SW480 (cell line): Measurements from ENCODE around the gene ATP8B1.
"Not testable (repeated sequence)": the region's sequence is repeated elsewhere in the genome, so short reads cannot be mapped to it uniquely, and the experiment has no call there.

Source experiments
- DNase-seq: peaks from one replicate; pipeline ENCODE4 v3.0.0-alpha.2; 2016; ENCODE audit warnings: low spot score

The ATP8B1 gene

GRCh38 chr18:57764995-57765394 lies 38.1 kb downstream of the ATP8B1 start:
- DNase-seq: no peak

DNA sequence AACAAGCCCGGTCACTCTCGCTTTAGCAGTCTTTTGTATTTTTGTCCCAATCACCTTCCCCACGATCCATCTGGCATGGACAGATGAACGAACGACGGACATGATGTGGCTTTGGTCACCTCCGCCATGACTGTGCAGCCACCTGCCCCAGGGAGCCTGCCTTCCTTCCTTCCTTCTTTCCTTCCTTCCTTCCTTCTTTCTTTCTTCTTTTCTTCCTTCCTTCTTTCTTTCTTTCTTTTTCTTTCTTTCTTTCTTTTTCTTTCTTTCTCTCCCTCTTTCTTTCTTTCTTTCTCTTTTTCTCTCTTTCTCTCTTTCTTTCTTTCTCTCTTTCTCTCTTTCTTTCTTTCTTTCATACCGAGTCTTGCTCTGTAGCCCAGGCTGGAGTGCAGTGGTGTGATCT lies 39.0 kb downstream of the ATP8B1 start:
- DNase-seq: no peak

GRCh38 chr18:57762686-57763085 lies 40.4 kb downstream of the ATP8B1 start:
- DNase-seq: no peak

- DNase-seq: no peak
These were observed 43.5 kb downstream of the ATP8B1 start for GRCh38 chr18:57759650-57760049.

DNA sequence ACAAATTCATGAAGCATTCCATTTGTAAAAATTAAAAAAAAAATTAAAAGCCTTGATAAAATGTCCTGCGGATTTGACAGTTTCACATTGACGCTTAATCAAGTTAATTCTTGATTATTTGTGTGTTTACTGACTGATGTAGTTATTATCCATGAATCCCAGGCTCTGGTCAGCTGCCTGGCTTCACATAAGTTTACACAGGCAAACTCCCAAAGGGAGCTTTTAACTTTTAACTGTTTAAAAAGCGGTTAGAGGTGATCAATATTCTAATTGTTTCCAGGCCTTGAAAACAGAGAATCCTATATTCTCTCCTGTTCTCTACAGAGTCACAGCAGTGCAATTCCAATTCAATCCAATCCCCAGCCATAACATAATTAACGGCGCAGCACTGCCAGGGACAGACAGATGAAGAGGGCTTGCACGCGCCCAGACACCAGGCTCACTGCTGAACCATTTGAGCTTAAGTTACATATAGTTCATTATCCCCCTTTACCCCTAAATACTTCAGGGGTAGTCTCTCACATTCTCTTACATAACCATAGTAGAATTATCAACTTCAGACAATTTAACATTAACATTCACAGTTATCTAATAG lies 47.5 kb downstream of the ATP8B1 start:
- DNase-seq: no peak

GRCh38 chr18:57754577-57755338 lies 48.4 kb downstream of the ATP8B1 start:
- no peak for DNase-seq

DNA sequence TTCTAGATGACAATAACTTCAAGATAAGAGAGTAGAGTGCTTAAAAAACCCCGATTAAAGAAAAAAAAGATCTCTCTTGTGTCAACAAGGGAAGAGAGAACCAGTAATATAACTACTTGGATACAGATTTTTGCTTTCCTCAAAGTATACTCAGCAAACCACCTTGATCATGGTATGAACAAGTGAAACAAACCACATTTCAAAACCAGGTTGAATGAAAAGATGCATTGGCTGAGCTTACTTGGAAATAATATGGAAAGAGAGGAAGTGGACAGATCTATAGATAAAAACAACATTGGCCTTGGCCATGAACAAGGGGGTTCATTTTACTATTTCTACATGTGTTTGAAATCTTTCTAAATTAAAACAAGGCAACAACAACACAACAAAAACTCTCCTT lies 50.1 kb downstream of the ATP8B1 start:
- no peak for DNase-seq

GRCh38 chr18:57749604-57749970 lies 53.5 kb downstream of the ATP8B1 start:
- no peak for DNase-seq

GRCh38 chr18:57748770-57749603 lies 54.1 kb downstream of the ATP8B1 start:
- peak; percentile 48 for DNase-seq

DNA sequence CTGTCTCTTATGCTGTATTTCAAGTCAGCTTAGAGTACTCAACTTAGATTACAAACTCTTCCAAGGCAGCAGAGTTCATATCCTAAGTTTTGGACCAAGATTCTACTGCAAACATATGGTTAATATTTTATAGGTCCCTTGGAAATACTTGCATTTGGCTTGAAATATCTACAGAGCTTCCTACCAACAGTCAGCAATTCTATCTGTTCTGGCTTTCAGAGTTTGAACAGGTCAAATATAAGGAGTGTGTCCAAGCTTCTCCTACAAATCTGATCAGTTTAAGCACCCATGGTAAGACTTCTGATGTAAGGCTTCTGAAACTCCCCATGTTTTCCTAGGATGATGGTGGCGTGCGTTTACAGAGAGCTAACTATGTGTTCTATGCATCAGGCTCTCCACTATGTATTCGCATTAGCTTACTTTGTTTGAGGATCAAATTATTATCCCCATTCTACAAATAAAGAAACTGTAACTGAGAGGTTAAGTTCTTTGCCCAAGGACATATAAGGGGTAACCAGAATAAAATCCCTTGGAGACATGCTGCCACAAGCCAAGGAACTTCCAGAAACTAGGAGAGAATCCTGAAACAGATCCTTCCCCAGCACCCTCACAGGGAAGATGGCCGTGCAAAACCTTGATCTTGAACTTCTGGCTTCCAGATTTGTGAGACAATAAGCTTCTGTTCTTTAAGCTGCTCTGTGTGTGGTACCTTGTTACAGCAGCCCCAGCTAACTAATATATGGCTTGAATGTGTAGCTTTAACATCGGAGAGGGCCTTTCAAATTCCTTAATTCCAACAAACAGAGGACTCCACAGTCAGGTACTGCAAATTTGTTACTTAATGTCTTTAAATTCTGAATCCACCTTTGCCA lies 55.1 kb downstream of the ATP8B1 start:
- no peak for DNase-seq

DNA sequence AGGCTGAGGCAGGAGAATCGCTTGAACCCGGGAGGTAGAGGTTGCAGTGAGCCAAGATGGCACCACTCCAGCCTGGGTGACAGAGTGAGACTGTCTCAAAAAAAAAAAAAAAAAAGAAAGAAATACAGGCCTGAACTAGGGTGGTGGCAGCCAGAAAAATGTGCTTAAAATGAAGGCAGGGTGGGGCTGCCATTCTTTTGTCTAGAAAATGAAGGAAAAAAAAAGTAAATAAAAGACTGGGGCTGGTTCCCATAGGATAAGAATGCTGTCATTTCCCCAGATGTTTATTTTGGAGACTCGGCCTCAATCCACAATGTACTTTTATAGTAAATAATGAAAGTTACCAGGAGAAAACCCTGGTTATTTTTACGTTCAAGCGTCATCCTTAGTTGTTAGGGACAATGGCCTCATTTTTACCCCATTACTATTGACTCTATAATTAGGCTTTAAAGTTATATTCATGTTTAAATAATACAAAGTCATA lies 58.9 kb downstream of the ATP8B1 start:
- DNase-seq: no peak

DNA sequence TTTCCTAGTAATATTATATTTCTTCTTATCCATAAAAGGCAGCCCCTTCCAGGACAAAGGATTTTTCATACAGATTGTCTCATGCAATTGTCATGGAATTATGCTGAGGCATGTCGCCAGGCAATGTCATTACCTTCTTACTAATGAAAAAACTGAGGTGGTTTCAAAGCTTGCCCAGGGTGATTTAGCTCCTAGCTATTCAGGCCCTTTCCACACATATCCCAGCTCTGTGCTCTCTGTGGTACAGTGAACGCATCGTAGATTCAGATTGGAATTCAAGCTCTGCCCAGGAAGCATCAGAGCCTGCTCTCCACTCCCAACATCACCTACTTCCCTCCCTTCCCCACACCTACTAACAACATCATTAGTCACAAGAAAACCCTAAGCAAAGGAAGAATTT lies 60.1 kb downstream of the ATP8B1 start:
- no peak for DNase-seq

DNA sequence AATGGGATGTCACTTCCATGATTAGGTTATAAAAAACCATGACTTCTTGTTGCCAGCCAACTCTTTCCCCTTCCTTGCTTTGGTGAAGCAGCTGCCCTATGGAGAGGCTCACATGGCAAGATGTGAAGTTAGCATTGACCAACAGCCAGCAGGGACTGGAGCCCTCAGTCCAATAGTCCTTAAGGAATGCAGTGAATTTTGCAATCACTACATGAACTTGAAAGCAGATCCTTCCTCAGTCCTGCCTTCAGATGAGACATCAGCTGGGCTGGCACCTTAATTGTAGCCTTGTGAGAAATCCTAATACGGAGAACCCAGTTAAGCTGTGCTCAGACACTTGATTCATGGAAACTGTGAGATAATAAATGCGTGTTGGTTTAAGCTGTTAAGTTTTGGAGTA lies 61.8 kb downstream of the ATP8B1 start:
- DNase-seq: no peak

GRCh38 chr18:57738078-57738477 lies 65.0 kb downstream of the ATP8B1 start:
- no peak for DNase-seq

DNA sequence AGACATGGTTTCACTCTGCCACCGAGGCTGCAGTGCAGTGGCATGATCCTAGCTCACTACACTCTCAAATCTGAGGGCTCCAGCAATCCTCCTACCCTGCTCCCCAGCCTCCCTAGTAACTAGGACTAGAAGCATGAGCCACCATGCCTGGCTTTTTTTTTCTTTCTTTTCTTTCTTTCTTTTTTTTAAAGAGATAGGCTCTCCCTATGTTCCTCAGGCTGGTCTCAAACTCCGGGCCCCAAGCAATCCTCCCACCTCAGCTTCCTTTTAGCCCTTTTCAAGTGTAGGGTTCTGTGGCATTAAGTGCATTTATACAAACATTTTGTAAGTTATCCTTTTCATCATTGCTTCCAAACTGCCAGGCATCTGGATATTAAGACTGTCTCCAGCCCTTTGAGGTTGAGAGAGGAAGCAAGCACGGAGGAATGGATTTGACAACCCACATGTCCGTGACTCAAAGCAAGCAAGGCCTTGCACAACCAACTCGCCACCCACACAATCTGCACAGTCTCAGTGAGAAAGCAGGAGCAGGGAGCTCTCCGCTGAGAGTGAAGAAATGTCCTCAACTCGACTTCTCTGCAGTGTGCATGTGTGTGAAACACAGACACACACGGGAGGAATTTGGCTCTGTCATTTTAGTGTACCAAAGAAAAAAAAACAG lies 65.6 kb downstream of the ATP8B1 start:
- DNase-seq: peak; percentile 16

- not testable (repeated sequence) for DNase-seq
These were observed 68.1 kb downstream of the ATP8B1 start for GRCh38 chr18:57735042-57735441.

DNA sequence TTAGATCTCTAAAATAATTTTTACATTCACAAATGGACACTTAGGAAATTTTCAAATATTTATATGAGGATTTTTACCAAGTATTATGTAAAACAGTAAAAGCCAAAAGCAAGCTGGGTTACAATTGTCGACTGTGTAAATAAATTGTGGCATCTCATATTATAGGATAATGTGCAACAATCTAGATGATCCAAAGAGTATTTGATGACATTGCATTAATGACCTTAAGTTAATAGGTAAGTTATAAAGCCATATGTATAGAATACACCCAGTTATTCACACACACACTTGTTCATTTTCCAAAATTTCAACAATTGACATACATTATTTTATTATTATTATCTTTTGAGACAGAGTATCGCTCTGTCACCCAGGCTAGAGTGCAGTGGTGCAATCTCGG lies 69.3 kb downstream of the ATP8B1 start:
- no peak for DNase-seq

DNA sequence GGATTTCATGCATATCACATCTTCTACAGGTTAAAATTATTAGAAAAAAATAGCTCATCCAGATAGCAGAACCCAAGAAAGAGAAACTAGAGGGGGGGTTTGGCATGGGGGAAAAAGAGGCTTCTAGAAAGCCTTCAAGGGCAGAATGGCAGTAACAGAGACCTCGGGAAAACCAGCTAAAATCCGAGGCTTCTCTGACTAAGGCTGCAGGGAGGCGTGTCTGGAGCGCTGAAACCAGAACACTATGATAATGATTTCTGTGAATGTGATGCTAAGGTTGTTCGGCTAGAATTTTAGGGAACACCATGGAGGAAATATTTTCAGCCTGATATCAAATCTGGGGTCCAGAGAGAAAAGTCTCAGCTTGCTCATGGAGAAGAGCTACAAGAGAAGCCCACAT lies 73.0 kb downstream of the ATP8B1 start:
- DNase-seq: no peak

DNA sequence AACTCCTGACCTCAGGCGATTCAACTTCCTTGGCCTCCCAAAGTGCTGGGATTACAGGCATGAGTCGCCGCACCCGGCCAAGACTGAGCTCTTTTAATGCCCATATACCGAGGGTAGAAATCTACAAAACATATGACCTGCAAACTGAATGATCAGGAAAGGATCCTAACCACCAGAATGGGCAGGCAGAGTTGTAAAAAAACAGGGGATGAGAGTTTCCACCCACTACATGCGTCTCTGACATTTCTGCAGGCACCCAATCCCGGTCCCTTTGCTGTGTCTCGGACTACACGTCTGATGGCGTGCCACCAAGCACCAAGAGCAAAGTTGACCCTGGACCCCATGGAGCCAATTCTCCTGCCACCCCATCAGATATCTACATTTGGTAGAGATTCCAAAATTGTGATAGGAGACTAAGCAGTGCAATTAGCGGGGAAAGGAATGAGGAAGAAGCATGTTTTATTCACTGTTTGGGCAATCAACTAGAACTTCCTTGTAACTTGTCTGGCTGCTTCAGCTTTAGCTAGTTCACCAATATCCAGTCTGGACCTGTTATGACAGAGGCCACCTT lies 74.1 kb downstream of the ATP8B1 start:
- DNase-seq: no peak

- no peak for DNase-seq
These were observed 74.9 kb downstream of the ATP8B1 start for GRCh38 chr18:57727952-57728807.
